ENCODE measurements around the gene BUB1. TPM values are rescaled to one million over a fixed set of nuclear protein-coding genes. Genes with fewer than 3 reads are reported as not detected.
"Not testable (repeated sequence)": the region's sequence is repeated elsewhere in the genome, so short reads cannot be mapped to it uniquely, and the experiment has no call there.

Gene BUB1
- total RNA-seq, 4 donors from 2014 or later, result 0.40 to 2.3 (median 1.0) TPM; not detected in 1

GRCh38 chr2:110708455-110708854 is 30.6 kb upstream of the BUB1 start:
- ATAC-seq, result no peak
- Histone ChIP-seq H3K4me1 (no peaks in the 10 kb centered on the region), H3K4me3 (no peak overlapping the region), H3K9me3 (no peaks in the 10 kb centered on the region), H3K27me3 (peaks cover 12% of the 10 kb centered on the region), H3K27ac (no peak overlapping the region), H3K36me3 (no peaks in the 10 kb centered on the region)
- TF ChIP-seq CTCF (IDR thresholded peaks at IDR 0.05) (no peak), EP300 (IDR thresholded peaks at IDR 0.05) (no peak), POLR2AphosphoS5 (IDR thresholded peaks at IDR 0.05) (no peak), POLR2A (IDR thresholded peaks at IDR 0.05) (no peak)
- WGBS, 2 donors (ENCODE audit: low coverage in 1 of 2), result 13 to 29% methylated on average over 1 of the region's 1 CpG

- H3K4me3 ChIP-seq, result no peak overlapping the region
- no peak for ATAC-seq
- H3K27ac ChIP-seq, result no peak overlapping the region
- H3K36me3 ChIP-seq, result no peaks in the 10 kb centered on the region
- 61 to 83% methylated on average over 1 of the region's 1 CpG for WGBS, 2 donors (ENCODE audit: low coverage in 1 of 2)
- TF ChIP-seq POLR2A (IDR thresholded peaks at IDR 0.05), result no peak
- no peak for TF ChIP-seq CTCF (IDR thresholded peaks at IDR 0.05)
- no peak for TF ChIP-seq EP300 (IDR thresholded peaks at IDR 0.05)
- no peak for TF ChIP-seq POLR2AphosphoS5 (IDR thresholded peaks at IDR 0.05)
- H3K9me3 ChIP-seq, result no peaks in the 10 kb centered on the region
- H3K4me1 ChIP-seq, result no peaks in the 10 kb centered on the region
- peaks cover 12% of the 10 kb centered on the region for H3K27me3 ChIP-seq
Measured at GRCh38 chr2:110707386-110707965, 29.6 kb upstream of the BUB1 start.

- ATAC-seq, result no peak
- no peak overlapping the region for H3K4me3 ChIP-seq
- H3K4me1 ChIP-seq, result no peaks in the 10 kb centered on the region
- no peaks in the 10 kb centered on the region for H3K9me3 ChIP-seq
- 54 to 63% methylated on average over 2 of the region's 2 CpGs for WGBS, 2 donors (ENCODE audit: low coverage in 1 of 2)
- H3K27ac ChIP-seq, result no peak overlapping the region
- no peaks in the 10 kb centered on the region for H3K36me3 ChIP-seq
- TF ChIP-seq POLR2A (IDR thresholded peaks at IDR 0.05) (no peak), EP300 (IDR thresholded peaks at IDR 0.05) (no peak), CTCF (IDR thresholded peaks at IDR 0.05) (no peak), POLR2AphosphoS5 (IDR thresholded peaks at IDR 0.05) (no peak)
- no peaks in the 10 kb centered on the region for H3K27me3 ChIP-seq
Measured at GRCh38 chr2:110702514-110703380, 24.9 kb upstream of the BUB1 start.

GRCh38 chr2:110698253-110698652 is 20.4 kb upstream of the BUB1 start:
- not testable (repeated sequence) for H3K27me3 ChIP-seq, H3K4me1 ChIP-seq, H3K4me3 ChIP-seq, H3K36me3 ChIP-seq, ATAC-seq, H3K27ac ChIP-seq, H3K9me3 ChIP-seq
- WGBS, 2 donors (ENCODE audit: low coverage in 1 of 2), result no CpG with 5 or more reads among the region's 6 CpGs

GRCh38 chr2:110695146-110695898 is 17.5 kb upstream of the BUB1 start:
- H3K27ac ChIP-seq, H3K9me3 ChIP-seq, H3K36me3 ChIP-seq, H3K27me3 ChIP-seq, ATAC-seq, H3K4me1 ChIP-seq, H3K4me3 ChIP-seq: not testable (repeated sequence)
- 33% methylated on average over 3 to 5 of the region's 5 CpGs for WGBS, 2 donors (ENCODE audit: low coverage in 1 of 2)

Data from gastroesophageal sphincter (tissue), 4 donors.